Activated CD4-positive, alpha-beta T cell treated with anti-CD3 and anti-CD28 coated beads, Interleukin-2, amount 10 ng/mL, durations not matched to agents 24 days and 14 days (primary cell): ENCODE measurements around the gene GDF2. TPM values are rescaled to one million over a fixed set of nuclear protein-coding genes. Genes with fewer than 3 reads are reported as not detected.

Experiments
- DNase-seq: peaks from one replicate; pipeline ENCODE4 v3.0.0; 2022
- H3K27ac Mint-ChIP-seq: one replicate; pipeline ENCODE4 v1.8.0; 2022; ENCODE audit warnings: mild to moderate bottlenecking, mixed read lengths
- H3K27me3 Mint-ChIP-seq: one replicate; pipeline ENCODE4 v1.8.0; 2022; ENCODE audit warnings: mixed read lengths
- H3K36me3 Mint-ChIP-seq: one replicate; pipeline ENCODE4 v1.8.0; 2022; ENCODE audit warnings: low read depth, mild to moderate bottlenecking, mixed read lengths
- H3K4me1 Mint-ChIP-seq: one replicate; pipeline ENCODE4 v1.8.0; 2021; ENCODE audit warnings: mixed read lengths
- H3K4me3 Mint-ChIP-seq: one replicate; pipeline ENCODE4 v1.8.0; 2022; ENCODE audit warnings: mild to moderate bottlenecking, moderate library complexity, mixed read lengths
- H3K9me3 Mint-ChIP-seq: one replicate; pipeline ENCODE4 v1.8.0; 2021; ENCODE audit warnings: mixed read lengths
- intact Hi-C: fragments of 100-400 bp; cut with micrococcal nuclease; formaldehyde crosslinking; loops from one replicate; pipeline ENCODE4 v1.15.1; 2023
- total RNA-seq: library from RNA; stranded (reverse); gene quantifications from 2 replicates; pipeline ENCODE4 v1.2.3, GENCODE V29; 2022

The GDF2 gene
- total RNA-seq, 1 donor from 2014 or later: not detected

- Mint-ChIP-seq H3K9me3 (no peaks in the 10 kb centered on the region), H3K36me3 (no peaks in the 10 kb centered on the region), H3K27me3 (peaks cover 21% of the 10 kb centered on the region), H3K4me1 (peaks cover 5% of the 10 kb centered on the region), H3K4me3 (no peak overlapping the region), H3K27ac (no peak overlapping the region)
- no peak for DNase-seq
- intact Hi-C loops: no loop called here
Measured at GRCh38 chr10:47374611-47375536, 52.6 kb downstream of the GDF2 start.

GRCh38 chr10:47376522-47377220, 54.4 kb downstream of the GDF2 start:
- H3K9me3 Mint-ChIP-seq: no peaks in the 10 kb centered on the region
- H3K36me3 Mint-ChIP-seq: no peaks in the 10 kb centered on the region
- no peak overlapping the region for H3K4me3 Mint-ChIP-seq
- H3K4me1 Mint-ChIP-seq: peaks cover 8% of the 10 kb centered on the region
- no peak for DNase-seq
- H3K27ac Mint-ChIP-seq: no peak overlapping the region
- peaks cover 34% of the 10 kb centered on the region for H3K27me3 Mint-ChIP-seq
- intact Hi-C loops: no loop called here

Other genes with a start within 250 kb of the GDF2 start
- 0.49 and 0.59 TPM in 2 replicates for gene GDF10, start 22.3 kb upstream of the GDF2 start, total RNA-seq
- not detected in 2 replicates for gene RBP3, start 25.9 kb downstream of the GDF2 start, total RNA-seq
- gene ZNF488, start 61.8 kb downstream of the GDF2 start, total RNA-seq: 0.07 TPM in 1 of 2 replicates, not detected in the other
- gene ANXA8, start 161.7 kb downstream of the GDF2 start, total RNA-seq: 0.17 TPM in 1 of 2 replicates, not detected in the other
- not detected in 2 replicates for gene FAM25G, start 169.2 kb downstream of the GDF2 start, total RNA-seq
- gene AGAP9, start 201.2 kb downstream of the GDF2 start, total RNA-seq: 8.6 and 9.8 TPM in 2 replicates